GM12891 (cell line): Measurements from ENCODE around the gene NKAIN2.

Experiments
- POLR2A ChIP-seq: IDR thresholded peaks from 2 replicates; pipeline ENCODE4 v1.6.1; 2011; ENCODE audit warnings: low read depth, low read length, control low read depth
- POLR2AphosphoS5 ChIP-seq: IDR thresholded peaks from 2 replicates; pipeline ENCODE4 v1.6.1; 2011; ENCODE audit warnings: low read depth, low read length, control low read depth
- SPI1 ChIP-seq: IDR thresholded peaks from 2 replicates; pipeline ENCODE4 v1.6.1; 2011; ENCODE audit warnings: low read depth, low read length, control low read depth
- TAF1 ChIP-seq: IDR thresholded peaks from 2 replicates; pipeline ENCODE4 v1.6.1; 2011; ENCODE audit warnings: low read depth, low read length, control low read depth

GRCh38 chr6:123898665-123899064 lies 95.0 kb downstream of the NKAIN2 start:
- no peak for TF ChIP-seq POLR2A
- no peak for TF ChIP-seq POLR2AphosphoS5
- TF ChIP-seq TAF1, result no peak
- no peak for TF ChIP-seq SPI1
